Heart left ventricle (tissue), 13 donors: Measurements from ENCODE around the gene ASIC2.

Experiments used
- CTCF ChIP-seq, 12 donors: fragments of 200-600 bp; sonication (generic) in 4 of 12; IDR thresholded peaks; one replicate each; pipeline versions ENCODE4 v1.5.0 to v1.8.0; 2018 to 2022; ENCODE audit warnings: antibody characterized with exemption in 12 of 12, mild to moderate bottlenecking in 5 of 12
- POLR2A ChIP-seq, 2 donors: fragments of 450-650 bp; IDR thresholded peaks; one replicate each; pipeline ENCODE4 v1.6.1; 2017; ENCODE audit warnings: antibody characterized with exemption in 2 of 2, mild to moderate bottlenecking in 2 of 2, moderate library complexity in 2 of 2
- donor health status: ischemic (EF 13 %, LVEDD 7.1; RV severe dilation, severe dysfunction).
- donor health status: DM: no; HTN: yes; CAD: no.
- donor health status: DM: no; HTN: no; CAD: no.
- donor health status: ischemic (EF 25% LVEDD 6.9; RV normal size, moderate dysfunction).
- donor health status: ischemic (EF 25% LVEDD 5.7; RV mildly dilated, moderate dysfunction).
- donor health status: ischemic (EF 35%, LVEDD 5.7; RV mildly dilated, moderate dysfunction).
- donor health status: nonischemic (EF 11% LVEDD 7.7; RV severe dilation, severe dysfunction).
- donor health status: DM: yes; HTN: yes; CAD: no.
- donor health status: PGD.
- donor health status: ischemic (EF 29% LVEDD 5.4; RV normal size, mild dysfunction).
- donor health status: nonischemic (EF 23%, LVEDD 6.1; RV moderate dilation, normal function).

DNA sequence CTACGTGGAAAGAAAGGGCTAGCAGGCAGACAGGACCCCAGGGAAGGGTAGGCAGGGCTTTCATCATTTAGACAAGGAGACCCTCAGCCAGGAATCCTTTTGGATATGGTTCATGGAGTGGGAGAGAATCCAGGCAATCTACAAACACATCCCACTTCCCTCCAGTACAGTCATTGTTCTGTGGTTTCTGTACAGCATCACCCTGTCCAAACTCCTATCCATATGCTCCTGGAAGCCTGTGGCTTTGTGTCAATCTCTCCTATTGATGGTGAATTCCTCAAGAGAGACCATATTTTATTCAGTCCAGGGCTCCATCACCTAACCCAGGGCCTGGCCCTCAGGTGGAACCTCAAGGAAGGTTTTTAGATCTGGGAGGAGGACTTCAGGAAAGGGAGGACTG, 202.3 kb downstream of the ASIC2 start:
- TF ChIP-seq CTCF (IDR thresholded peaks at IDR 0.05) = no peak
- TF ChIP-seq POLR2A (IDR thresholded peaks at IDR 0.05) = no peak
